ENCODE measurements around the gene PUM1. TPM values are rescaled to one million over a fixed set of nuclear protein-coding genes. Genes with fewer than 3 reads are reported as not detected.
A peak's percentile ranks its signal among the peaks of the same experiment; 100 is the strongest.

PUM1 gene
- total RNA-seq, 1 donor from 2014 or later, result 69.4 TPM

- no peak for DNase-seq (ENCODE audit: low read depth, low spot score)
These were observed 136.2 kb downstream of the PUM1 start for GRCh38 chr1:30929135-30929889.

- no peak for DNase-seq (ENCODE audit: low read depth, low spot score)
These were observed 136.8 kb downstream of the PUM1 start for GRCh38 chr1:30928789-30929134.

GRCh38 chr1:30928171-30928570 lies 137.3 kb downstream of the PUM1 start:
- no peak for DNase-seq (ENCODE audit: low read depth, low spot score)

GRCh38 chr1:30927448-30927847 lies 138.1 kb downstream of the PUM1 start:
- DNase-seq (ENCODE audit: low read depth, low spot score), result no peak

GRCh38 chr1:30923597-30923996 lies 141.9 kb downstream of the PUM1 start:
- no peak for DNase-seq (ENCODE audit: low read depth, low spot score)

DNA sequence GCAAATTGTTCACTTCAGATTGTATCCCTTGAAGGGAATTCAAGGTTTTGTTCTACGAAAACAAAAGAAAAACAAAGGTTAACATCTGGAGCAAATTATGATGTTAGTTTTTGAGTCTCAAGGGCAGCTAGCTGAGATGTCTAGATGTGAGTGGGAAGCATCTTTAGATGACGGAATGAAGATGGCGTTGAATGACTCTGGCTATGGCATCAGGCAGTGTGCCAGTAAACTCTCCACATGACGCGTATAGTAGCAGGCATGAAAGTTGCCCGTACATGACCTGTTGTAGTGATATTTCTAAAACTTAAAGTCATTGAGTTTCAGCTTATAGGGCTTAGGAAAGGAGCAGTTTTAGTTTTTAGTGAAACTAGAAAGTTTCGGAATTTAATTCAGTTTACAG lies 144.7 kb downstream of the PUM1 start:
- DNase-seq (ENCODE audit: low read depth, low spot score), result no peak

DNA sequence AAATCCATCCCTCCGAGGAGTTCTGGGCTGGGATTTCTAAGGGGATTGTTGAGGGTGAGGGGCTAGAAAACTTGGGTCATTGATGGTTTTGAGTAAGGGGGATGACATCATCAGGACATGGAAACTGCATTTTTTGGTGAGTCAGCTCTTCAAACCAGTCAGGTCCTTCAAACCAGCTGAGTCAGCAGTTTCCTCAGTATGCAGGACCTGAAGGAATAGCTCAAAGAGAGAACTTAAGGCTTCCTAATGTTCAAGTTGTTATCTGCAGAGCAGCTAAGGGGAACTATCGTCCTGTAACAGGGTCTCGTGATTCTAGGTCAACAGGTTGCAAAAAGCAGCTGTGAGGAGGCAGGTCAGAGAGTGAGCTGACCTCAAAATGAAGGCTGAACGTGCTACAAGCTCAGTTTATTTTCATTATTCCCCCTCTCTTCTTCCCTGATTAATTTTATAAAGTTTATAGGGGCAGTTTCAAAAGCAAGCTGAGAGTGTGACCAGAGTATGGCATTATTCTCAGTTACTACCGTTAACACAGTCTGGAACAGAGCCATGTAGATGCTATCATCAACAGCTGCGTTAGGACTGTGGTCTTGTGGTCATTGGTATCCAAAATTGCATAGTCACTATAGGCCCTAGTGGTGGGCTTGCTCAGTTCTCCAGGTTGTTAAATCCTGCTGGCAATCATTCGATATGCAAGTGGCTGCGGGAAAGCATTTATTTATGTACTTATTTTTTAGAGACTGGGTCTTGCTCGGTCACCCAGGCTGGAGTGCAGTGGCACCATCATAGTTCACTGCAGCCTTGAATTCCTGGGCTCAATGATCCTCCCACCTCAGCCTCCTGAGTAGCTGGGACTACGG lies 146.3 kb downstream of the PUM1 start:
- no peak for DNase-seq (ENCODE audit: low read depth, low spot score)

DNA sequence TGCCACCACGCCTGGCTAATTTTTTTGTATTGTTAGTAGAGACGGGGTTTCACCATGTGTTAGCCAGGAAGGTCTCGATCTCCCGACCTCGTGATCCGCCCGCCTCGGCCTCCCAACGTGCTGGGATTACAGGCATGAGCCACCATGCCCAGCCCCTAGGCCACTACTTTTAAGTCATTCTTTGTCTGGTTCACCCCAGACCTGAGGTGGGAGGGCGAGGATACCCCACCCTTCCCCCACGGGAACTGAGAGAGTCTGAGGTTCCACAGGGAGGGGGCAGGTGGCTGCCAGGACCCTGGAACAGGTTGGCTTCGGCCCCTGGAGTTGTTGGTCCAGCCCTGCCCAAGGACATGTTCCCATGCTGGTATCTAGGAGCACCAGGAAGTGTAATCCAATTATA lies 149.2 kb downstream of the PUM1 start:
- no peak for DNase-seq (ENCODE audit: low read depth, low spot score)

DNA sequence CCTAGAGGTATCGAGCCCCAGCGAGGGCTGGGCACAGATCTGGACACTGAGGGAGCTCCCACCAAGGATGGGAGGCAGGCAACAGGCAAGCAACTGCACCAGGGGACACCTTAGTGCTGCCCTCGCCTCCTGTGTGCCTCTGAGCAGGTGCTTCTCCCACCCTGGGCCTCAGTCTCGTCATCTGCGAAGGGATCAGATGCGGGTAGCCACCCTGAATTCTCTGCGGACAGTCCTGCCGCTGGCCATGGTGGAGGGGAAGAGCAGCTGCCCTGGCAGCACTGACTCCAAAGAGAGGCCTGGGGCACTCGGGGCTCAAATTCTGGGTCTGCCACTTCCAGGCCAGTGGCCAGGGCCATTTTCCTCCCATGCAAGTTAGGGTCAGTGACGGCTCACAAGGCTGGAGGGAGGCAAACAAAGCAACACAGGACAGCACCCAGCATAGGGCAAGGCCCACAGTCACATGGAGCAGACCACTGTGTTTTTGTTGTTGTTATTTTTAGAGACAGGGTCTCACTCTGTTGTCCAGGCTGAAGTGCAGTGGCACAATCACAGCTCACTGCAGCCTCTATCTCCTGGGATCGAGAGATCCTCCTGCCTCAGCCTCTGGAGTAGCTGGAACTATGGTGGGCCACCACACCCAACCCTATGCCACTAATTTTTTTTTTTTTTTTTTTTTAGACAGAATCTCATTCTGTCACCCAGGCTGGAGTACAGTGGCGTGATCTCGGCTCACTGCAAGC lies 149.9 kb downstream of the PUM1 start:
- DNase-seq (ENCODE audit: low read depth, low spot score), result no peak

DNA sequence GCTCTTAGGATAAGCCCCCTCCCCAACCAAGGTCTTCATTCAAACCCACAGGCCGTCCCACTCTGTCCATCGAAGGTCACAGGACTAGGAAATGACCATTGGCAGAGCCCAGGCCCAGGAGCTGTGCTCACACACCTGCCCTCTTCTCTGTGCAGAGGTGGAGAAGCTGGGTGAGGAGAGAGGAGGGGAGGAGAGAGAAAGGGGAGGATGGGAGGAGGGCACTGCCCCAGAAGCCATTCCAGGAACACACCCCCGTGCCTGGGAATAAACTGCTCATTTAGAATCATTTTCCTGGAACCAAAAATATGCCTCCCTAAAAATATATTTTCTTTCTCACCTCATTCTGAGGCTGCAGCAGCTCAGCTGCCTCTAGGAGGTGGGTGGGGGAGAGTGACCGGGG lies 150.6 kb downstream of the PUM1 start:
- no peak for DNase-seq (ENCODE audit: low read depth, low spot score)

DNA sequence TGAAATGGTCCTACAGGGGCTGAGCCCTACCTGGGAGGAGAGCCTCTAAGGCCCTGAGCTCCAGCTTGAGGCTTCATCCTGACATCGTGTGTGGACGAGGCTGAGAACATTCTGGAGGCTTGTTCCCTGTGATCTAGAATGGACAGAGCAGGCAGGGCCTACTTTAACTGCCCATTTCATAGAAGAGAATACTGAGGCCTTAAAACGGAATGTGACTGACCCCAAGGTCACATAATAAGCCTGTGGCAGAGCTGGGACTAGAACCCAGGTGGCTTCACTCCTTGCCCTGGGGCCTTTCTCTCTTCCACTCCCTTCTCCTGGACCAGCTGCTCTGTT lies 151.0 kb downstream of the PUM1 start:
- no peak for DNase-seq (ENCODE audit: low read depth, low spot score)

GRCh38 chr1:30912913-30913652 lies 152.4 kb downstream of the PUM1 start:
- DNase-seq (ENCODE audit: low read depth, low spot score), result no peak

GRCh38 chr1:30912224-30912623 lies 153.3 kb downstream of the PUM1 start:
- no peak for DNase-seq (ENCODE audit: low read depth, low spot score)

DNA sequence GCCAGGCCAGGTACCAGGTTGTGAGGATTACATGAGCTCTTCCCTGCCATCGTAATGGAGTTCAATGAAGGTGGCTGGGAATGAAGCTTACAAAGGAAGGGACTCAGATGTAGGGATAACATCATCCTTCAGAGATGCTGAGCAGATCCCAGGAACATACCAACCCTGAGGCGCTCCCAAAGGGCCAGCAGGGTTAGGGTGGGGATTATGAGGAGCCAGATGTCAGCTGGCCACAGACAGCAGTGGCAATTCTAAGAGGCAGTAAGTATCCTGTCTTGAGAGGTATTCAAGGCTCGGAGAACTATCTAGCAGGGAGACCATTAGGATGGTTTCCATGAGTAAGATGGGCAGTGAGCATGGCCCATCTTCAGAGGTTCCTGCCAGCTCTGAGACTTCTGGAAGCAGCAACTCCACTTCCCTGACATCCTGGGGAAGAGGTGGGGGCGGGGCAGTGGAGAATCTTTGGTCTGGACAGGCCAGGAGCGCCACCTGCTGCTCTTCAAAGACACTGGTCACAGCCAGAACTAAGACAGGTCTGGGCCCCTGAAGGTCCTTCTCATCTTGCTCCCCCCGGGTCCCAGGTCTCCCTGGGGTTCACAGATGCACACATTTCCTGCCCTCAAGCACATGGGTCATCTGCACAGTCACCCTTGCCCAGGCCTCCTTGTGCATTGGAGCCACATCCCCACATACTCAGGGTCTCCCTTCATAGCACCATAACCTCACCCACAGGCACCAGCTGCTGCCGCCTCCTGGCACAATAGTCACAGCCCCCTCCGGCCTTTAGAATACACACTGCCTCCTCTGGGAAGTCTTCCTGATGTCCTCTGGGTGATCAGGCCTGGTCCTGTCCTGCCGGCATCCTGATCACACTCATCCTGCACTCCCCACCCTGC lies 154.2 kb downstream of the PUM1 start:
- peak; percentile 35 for DNase-seq (ENCODE audit: low read depth, low spot score)

GRCh38 chr1:30909365-30910068 lies 156.0 kb downstream of the PUM1 start:
- no peak for DNase-seq (ENCODE audit: low read depth, low spot score)

GRCh38 chr1:30908696-30909364 lies 156.7 kb downstream of the PUM1 start, which contains the start of gene SDC3:
TSS of gene SDC3 (minus strand) at chr1:30908758. CDS start at chr1:30908586, 172 bp downstream.
- DNase-seq (ENCODE audit: low read depth, low spot score), result no peak

GRCh38 chr1:30908316-30908695 lies 157.2 kb downstream of the PUM1 start:
- DNase-seq (ENCODE audit: low read depth, low spot score), result no peak

DNA sequence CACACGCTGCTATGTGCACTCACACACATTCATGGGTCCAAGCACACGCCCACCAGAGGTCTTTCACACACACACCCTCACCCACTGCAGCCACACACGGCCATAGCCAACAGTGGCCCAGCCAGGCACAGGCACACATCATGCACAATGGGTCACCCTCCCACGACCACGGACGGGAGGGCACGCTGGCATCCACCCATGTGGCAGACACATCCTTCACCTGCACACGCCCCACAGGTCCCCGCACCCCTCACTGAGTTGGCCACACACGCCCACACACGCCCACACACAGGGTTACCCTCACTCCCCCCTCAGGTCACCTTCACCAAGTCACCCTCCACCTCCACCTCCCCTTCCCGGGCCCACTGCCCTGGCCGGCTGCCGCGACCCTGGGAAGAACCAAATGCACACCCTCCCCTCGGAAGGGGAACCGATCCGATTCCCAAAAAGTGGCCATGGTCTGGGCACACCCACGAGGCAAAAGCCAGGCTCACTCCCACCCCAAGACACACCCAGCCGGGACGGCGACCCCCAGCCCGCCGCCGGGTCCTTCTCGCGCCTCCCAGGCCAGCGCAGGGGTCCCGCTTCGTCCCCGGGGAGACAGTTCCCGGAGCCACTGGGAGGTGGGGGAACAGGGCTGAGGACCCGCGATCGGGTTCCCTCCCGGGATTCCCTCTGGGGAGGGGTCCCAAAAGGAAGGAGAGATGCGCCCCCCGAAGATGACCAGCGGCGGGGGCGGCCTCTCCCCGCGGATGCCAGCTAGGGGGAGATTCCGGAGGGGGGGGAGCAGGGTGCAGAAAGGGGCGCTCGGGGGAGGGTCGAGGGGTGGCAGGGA lies 157.8 kb downstream of the PUM1 start:
- no peak for DNase-seq (ENCODE audit: low read depth, low spot score)
